OCI-LY1 (cell line): ENCODE measurements around the gene NUP153.

Experiments used
- H2AFZ ChIP-seq: fragments of 200-600 bp; sonication (generic), shearing (Covaris generic); 2 replicates; pipeline ENCODE4 v1.6.0; 2014; ENCODE audit warnings: antibody characterized with exemption, mild to moderate bottlenecking, low read length
- H3F3A ChIP-seq: fragments of 200-600 bp; sonication (generic), shearing (Covaris generic); 2 replicates; pipeline ENCODE4 v1.6.0; 2014; ENCODE audit warnings: mild to moderate bottlenecking, antibody characterized with exemption, low read length, moderate library complexity; ENCODE audit not compliant: insufficient read depth
- H3K27ac ChIP-seq: fragments of 200-600 bp; sonication (generic); 2 replicates; pipeline ENCODE4 v1.5.1; 2014; ENCODE audit warnings: low read length, mixed run types, mild to moderate bottlenecking, low read depth; ENCODE audit not compliant: poor library complexity, severe bottlenecking
- H3K27me3 ChIP-seq: fragments of 200-600 bp; sonication (generic); 2 replicates; pipeline ENCODE4 v1.6.0; 2014; ENCODE audit warnings: antibody characterized with exemption, mild to moderate bottlenecking, low read length, moderate library complexity; ENCODE audit not compliant: insufficient read depth
- H3K36me3 ChIP-seq: fragments of 200-600 bp; sonication (generic); 2 replicates; pipeline ENCODE4 v1.6.1; 2014; ENCODE audit warnings: mild to moderate bottlenecking, antibody characterized with exemption, low read length, moderate library complexity, mixed read lengths; ENCODE audit not compliant: insufficient read depth
- H3K4me1 ChIP-seq: fragments of 200-600 bp; sonication (generic); 2 replicates; pipeline ENCODE4 v1.5.1; 2014; ENCODE audit warnings: mild to moderate bottlenecking, low read length, moderate library complexity; ENCODE audit not compliant: insufficient read depth, severe bottlenecking
- H3K4me2 ChIP-seq: fragments of 200-600 bp; sonication (generic), shearing (Covaris generic); 2 replicates; pipeline ENCODE4 v1.6.1; 2014; ENCODE audit warnings: low read length
- H3K4me3 ChIP-seq: fragments of 200-600 bp; sonication (generic); 2 replicates; pipeline ENCODE4 v1.5.1; 2014; ENCODE audit warnings: low read length, low read depth, mild to moderate bottlenecking, mixed read lengths; ENCODE audit not compliant: poor library complexity, severe bottlenecking
- H3K79me2 ChIP-seq: fragments of 200-600 bp; shearing (Covaris generic); 2 replicates; pipeline ENCODE4 v1.6.1; 2016; ENCODE audit warnings: mixed run types, low read length, mixed read lengths; ENCODE audit not compliant: insufficient read depth
- H3K9ac ChIP-seq: fragments of 200-600 bp; sonication (generic), shearing (Covaris generic); 2 replicates; pipeline ENCODE4 v1.6.1; 2014; ENCODE audit warnings: mild to moderate bottlenecking, low read length, mixed read lengths
- H3K9me2 ChIP-seq: fragments of 200-600 bp; sonication (generic), shearing (Covaris generic); 2 replicates; pipeline ENCODE4 v1.6.1; 2014; ENCODE audit warnings: low read depth, mild to moderate bottlenecking, low read length, mixed read lengths
- H3K9me3 ChIP-seq: fragments of 200-600 bp; shearing (Covaris generic); 2 replicates; pipeline ENCODE4 v1.6.1; 2014; ENCODE audit warnings: low read length, mixed read lengths
- H4K20me1 ChIP-seq: fragments of 200-600 bp; sonication (generic), shearing (Covaris generic); 2 replicates; pipeline ENCODE4 v1.6.0; 2016; ENCODE audit warnings: mild to moderate bottlenecking, low read length; ENCODE audit not compliant: insufficient read depth
- CTCF ChIP-seq: fragments of 200-600 bp; sonication (generic), shearing (Covaris generic); IDR thresholded peaks from 2 replicates; pipeline ENCODE4 v1.5.1; 2017; ENCODE audit warnings: mild to moderate bottlenecking, antibody characterized with exemption, low read length, moderate library complexity, mixed read lengths
- EZH2 ChIP-seq: fragments of 200-600 bp; sonication (generic), shearing (Covaris generic); IDR thresholded peaks from 2 replicates; pipeline ENCODE4 v1.8.0; 2017; ENCODE audit warnings: borderline replicate concordance, mixed run types, mild to moderate bottlenecking, antibody characterized with exemption, low read length, moderate library complexity, mixed read lengths

NUP153 gene

GRCh38 chr6:17648745-17649144, 58.0 kb downstream of the NUP153 start:
- Histone ChIP-seq H3K27me3 (no peaks in the 10 kb centered on the region), H2AFZ (no peak overlapping the region), H4K20me1 (no peaks in the 10 kb centered on the region), H3K4me1 (no peaks in the 10 kb centered on the region), H3K9me2 (no peaks in the 10 kb centered on the region), H3K4me3 (no peak overlapping the region), H3K36me3 (peaks cover 91% of the 10 kb centered on the region), H3K79me2 (no peaks in the 10 kb centered on the region), H3K27ac (no peak overlapping the region), H3K9ac (no peak overlapping the region), H3F3A (no peaks in the 10 kb centered on the region), H3K9me3 (no peaks in the 10 kb centered on the region), H3K4me2 (no peak overlapping the region)
- TF ChIP-seq CTCF (no peak), EZH2 (no peak)

GRCh38 chr6:17640477-17640917, 66.2 kb downstream of the NUP153 start:
- Histone ChIP-seq H3K4me3 (no peak overlapping the region), H3K9ac (no peak overlapping the region), H4K20me1 (no peaks in the 10 kb centered on the region), H3F3A (no peaks in the 10 kb centered on the region), H3K9me2 (no peaks in the 10 kb centered on the region), H3K27me3 (no peaks in the 10 kb centered on the region), H3K4me1 (no peaks in the 10 kb centered on the region), H3K27ac (no peak overlapping the region), H3K36me3 (peaks cover 98% of the 10 kb centered on the region), H3K79me2 (peaks cover 4% of the 10 kb centered on the region; the same call in 1 of the 2 replicates), H3K4me2 (no peak overlapping the region), H3K9me3 (no peaks in the 10 kb centered on the region), H2AFZ (no peak overlapping the region)
- TF ChIP-seq EZH2 (no peak), CTCF (no peak)

GRCh38 chr6:17638212-17638715, 68.5 kb downstream of the NUP153 start:
- H3K9me3 ChIP-seq, result no peaks in the 10 kb centered on the region
- no peaks in the 10 kb centered on the region for H3K9me2 ChIP-seq
- H2AFZ ChIP-seq, result no peak overlapping the region
- H3F3A ChIP-seq, result no peaks in the 10 kb centered on the region
- no peak overlapping the region for H3K4me3 ChIP-seq
- no peaks in the 10 kb centered on the region for H3K27me3 ChIP-seq
- H3K27ac ChIP-seq, result no peak overlapping the region
- H3K4me1 ChIP-seq, result no peaks in the 10 kb centered on the region
- H3K36me3 ChIP-seq, result peaks cover 93% of the 10 kb centered on the region
- no peak overlapping the region for H3K9ac ChIP-seq
- no peak overlapping the region for H3K4me2 ChIP-seq
- H4K20me1 ChIP-seq, result no peaks in the 10 kb centered on the region
- TF ChIP-seq CTCF (no peak), EZH2 (no peak)
- peaks cover 4% of the 10 kb centered on the region; the same call in 1 of the 2 replicates for H3K79me2 ChIP-seq
